Measurements from ENCODE around the gene NFATC2IP.
"Not testable (repeated sequence)": the region's sequence is repeated elsewhere in the genome, so short reads cannot be mapped to it uniquely, and the experiment has no call there.

NFATC2IP gene

DNA sequence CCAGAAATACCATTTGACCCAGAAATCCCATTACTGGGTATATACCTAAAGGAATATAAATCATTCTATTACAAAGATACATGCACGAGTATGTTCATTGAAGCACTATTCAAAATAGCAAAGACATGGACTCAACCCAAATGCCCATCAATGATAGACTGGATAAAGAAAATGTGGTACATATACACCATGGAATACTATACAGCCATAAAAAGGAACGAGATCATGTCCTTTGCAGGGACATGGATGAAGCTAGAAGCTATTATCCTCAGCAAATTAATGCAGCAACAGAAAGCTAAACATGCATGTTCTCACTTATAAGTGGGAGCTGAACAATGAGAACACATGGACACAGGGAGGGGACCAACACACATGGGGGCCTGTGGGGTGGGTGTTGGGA is 24.5 kb upstream of the NFATC2IP start:
- not testable (repeated sequence) for DNase-seq (ENCODE audit: low read depth)

DNA sequence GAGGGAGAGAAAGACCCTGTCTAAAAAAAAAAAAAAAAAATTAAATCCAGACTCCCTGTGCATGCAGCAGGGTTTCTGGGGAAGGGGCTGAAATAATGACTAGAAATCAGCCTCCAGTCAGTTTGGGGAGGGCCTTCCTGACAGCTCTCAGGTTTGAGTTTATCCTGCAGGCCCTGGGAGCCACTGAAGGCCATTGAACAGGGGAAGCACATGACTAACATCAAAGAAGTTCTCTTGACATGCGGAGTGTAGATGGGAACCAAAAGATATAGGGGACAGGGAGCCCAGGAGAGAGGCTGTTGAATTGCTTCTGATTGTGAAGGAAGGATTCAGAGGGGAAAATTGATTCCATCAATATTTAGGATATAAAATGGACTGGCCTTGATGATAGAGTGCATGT is 22.9 kb upstream of the NFATC2IP start:
- DNase-seq (ENCODE audit: low read depth) = no peak

GRCh38 chr16:28930203-28930602 is 20.5 kb upstream of the NFATC2IP start:
- DNase-seq (ENCODE audit: low read depth) = no peak

GRCh38 chr16:28930652-28931051 is 20.1 kb upstream of the NFATC2IP start:
- no peak for DNase-seq (ENCODE audit: low read depth)

DNA sequence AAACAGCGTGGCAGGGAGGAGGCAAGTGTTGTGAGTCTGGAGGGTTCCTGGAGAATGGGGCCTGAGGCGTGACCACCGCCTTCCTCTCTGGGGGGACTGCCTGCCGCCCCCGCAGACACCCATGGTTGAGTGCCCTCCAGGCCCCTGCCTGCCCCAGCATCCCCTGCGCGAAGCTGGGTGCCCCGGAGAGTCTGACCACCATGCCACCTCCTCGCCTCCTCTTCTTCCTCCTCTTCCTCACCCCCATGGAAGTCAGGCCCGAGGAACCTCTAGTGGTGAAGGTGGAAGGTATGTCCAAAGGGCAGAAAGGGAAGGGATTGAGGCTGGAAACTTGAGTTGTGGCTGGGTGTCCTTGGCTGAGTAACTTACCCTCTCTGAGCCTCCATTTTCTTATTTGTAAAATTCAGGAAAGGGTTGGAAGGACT is 18.9 kb upstream of the NFATC2IP start, which contains the start of gene CD19:
Gene CD19, plus strand, starts transcription at position 171 of the 425 bp plus-strand sequence. Its CDS starts 30 bp downstream, at position 201.
- no peak for DNase-seq (ENCODE audit: low read depth)

GRCh38 chr16:28932339-28933141 is 18.2 kb upstream of the NFATC2IP start:
- no peak for DNase-seq (ENCODE audit: low read depth)

DNA sequence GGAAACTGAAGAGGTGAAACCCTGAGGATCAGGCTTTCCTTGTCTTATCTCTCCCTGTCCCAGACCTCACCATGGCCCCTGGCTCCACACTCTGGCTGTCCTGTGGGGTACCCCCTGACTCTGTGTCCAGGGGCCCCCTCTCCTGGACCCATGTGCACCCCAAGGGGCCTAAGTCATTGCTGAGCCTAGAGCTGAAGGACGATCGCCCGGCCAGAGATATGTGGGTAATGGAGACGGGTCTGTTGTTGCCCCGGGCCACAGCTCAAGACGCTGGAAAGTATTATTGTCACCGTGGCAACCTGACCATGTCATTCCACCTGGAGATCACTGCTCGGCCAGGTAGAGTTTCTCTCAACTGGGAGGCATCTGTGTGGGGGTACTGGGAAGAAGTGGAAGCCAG is 17.6 kb upstream of the NFATC2IP start:
- DNase-seq (ENCODE audit: low read depth) = no peak

GRCh38 chr16:28935346-28935745 is 15.4 kb upstream of the NFATC2IP start:
- DNase-seq (ENCODE audit: low read depth) = no peak

- peak; percentile 73 for DNase-seq (ENCODE audit: low read depth)
Observed at GRCh38 chr16:28935924-28936783, 14.6 kb upstream of the NFATC2IP start.

GRCh38 chr16:28936784-28937155 is 14.0 kb upstream of the NFATC2IP start:
- no peak for DNase-seq (ENCODE audit: low read depth)

GRCh38 chr16:28937222-28937876 is 13.4 kb upstream of the NFATC2IP start:
- no peak for DNase-seq (ENCODE audit: low read depth)

- DNase-seq (ENCODE audit: low read depth) = no peak
Observed at GRCh38 chr16:28938721-28939120, 12.0 kb upstream of the NFATC2IP start.

DNA sequence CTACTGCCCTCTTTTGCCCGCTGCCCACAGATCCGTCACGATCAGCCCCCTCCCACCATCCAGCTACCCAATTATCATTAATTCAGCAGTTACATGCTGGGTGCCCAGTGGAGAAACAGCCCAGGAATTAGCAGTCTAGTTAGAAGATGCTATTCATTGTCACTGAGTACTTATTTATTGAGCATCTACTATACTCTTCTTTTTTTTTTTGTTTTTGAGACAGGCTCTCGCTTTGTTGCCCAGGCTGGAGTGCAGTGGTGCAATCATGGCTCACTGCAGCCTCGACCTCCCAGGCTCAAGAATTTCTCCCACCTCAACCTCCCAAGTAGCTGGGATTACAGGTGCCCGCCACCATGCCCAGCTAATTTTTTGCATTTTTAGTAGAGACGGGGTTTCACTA is 10.9 kb upstream of the NFATC2IP start:
- DNase-seq (ENCODE audit: low read depth) = not testable (repeated sequence)

- no peak for DNase-seq (ENCODE audit: low read depth)
Observed at GRCh38 chr16:28943281-28943680, 7.5 kb upstream of the NFATC2IP start.

GRCh38 chr16:28946681-28947080 is 4.1 kb upstream of the NFATC2IP start:
- no peak for DNase-seq (ENCODE audit: low read depth)

DNA sequence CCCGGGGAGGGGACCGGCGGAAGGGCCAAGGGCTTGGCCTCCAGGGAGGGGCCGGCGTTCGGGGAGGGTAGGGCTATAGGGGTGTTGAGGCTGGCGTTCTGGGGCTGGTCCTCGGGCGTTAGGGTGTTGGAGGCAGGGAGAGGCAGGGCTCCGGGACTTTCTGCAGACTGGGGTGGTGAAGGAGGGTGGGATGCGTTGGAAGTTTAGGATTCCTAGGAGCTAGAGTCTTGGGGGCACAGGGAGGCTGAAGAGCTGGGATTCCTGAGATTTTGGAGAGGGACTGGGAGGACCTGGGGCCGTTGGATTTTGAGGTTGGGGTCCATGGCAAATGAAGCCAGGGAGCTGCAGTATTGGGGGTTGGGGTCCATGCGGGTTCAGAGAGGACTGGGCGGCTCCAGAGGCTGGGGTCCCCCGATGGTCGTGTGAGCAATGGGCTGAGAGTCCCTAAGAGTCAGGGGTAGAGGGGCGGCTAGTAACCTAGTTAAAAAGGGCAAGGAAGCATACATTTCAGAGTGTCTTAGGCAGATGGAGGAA is 740 bp downstream of the NFATC2IP start:
- no peak for DNase-seq (ENCODE audit: low read depth)

DNA sequence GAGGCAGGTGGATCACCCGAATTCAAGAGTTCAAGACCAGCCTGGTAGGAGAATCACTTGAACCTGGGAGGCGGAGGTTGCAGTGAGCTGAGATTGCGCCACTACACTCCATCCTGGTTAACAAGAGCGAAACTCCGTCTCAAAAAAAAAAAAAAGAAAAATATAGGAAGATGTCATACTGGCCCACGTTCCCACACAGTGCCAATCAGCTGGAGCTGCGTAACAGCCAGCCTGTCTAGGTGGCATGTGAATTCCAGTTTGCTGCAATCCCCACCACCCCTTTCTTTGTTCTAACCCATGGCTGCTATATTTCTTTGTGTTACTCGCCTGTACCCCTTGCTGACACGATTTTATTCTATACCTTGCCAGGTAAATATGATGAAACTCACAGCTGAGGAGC is 7.5 kb downstream of the NFATC2IP start:
- no peak for DNase-seq (ENCODE audit: low read depth)

GRCh38 chr16:28958836-28959235 is 8.1 kb downstream of the NFATC2IP start:
- no peak for DNase-seq (ENCODE audit: low read depth)

GRCh38 chr16:28964072-28964471 is 13.3 kb downstream of the NFATC2IP start:
- DNase-seq (ENCODE audit: low read depth) = no peak

GRCh38 chr16:28964496-28964895 is 13.8 kb downstream of the NFATC2IP start:
- DNase-seq (ENCODE audit: low read depth) = no peak

- no peak for DNase-seq (ENCODE audit: low read depth)
Observed at GRCh38 chr16:28967156-28967555, 16.4 kb downstream of the NFATC2IP start.

- not testable (repeated sequence) for DNase-seq (ENCODE audit: low read depth)
Observed at GRCh38 chr16:28969696-28970095, 19.0 kb downstream of the NFATC2IP start.

All from stimulated activated CD8-positive, alpha-beta memory T cell treated with anti-CD3 and anti-CD28 coated beads, Interleukin-7, amount 100 ng/mL, for 24 hours (primary cell).